HFF-Myc (cell line): Measurements from ENCODE around the gene SHMT2.

ENCODE experiments used
- DNase-seq: peaks from one replicate; pipeline ENCODE4 v3.0.0-alpha.2; 2011; ENCODE audit warnings: low read depth; ENCODE audit errors: extremely low read depth
- H3K4me3 ChIP-seq: replicated peaks from 2 replicates; pipeline ENCODE4 v1.5.1; 2011; ENCODE audit warnings: low read depth, mild to moderate bottlenecking, control low read depth, low read length
- TF ChIP-seq, protein P1 (sequence below): IDR thresholded peaks from 2 replicates; pipeline ENCODE4 v1.5.1; 2012; ENCODE audit warnings: mild to moderate bottlenecking, low read depth, low read length, control low read depth; ENCODE audit errors: missing control alignments

Gene SHMT2

DNA sequence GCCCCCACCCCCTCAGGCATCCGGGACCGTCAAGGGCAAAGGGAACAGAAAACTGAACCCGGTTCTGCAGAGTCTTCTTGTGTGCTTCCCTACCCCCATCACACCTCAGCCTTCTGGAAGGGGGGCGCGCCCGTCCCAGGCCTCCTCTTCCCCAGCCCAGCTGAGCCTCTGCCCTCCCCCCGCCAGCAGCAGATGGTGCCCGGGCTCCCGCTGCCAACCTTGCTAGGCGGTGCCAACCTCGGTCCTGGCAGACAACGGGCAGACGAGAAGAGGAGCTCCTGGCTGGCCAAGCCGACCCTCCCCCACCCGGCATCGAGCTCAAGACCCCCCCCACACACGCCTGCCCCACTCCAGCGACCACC lies 12.8 kb downstream of the SHMT2 start:
- TF ChIP-seq, protein P1, sequence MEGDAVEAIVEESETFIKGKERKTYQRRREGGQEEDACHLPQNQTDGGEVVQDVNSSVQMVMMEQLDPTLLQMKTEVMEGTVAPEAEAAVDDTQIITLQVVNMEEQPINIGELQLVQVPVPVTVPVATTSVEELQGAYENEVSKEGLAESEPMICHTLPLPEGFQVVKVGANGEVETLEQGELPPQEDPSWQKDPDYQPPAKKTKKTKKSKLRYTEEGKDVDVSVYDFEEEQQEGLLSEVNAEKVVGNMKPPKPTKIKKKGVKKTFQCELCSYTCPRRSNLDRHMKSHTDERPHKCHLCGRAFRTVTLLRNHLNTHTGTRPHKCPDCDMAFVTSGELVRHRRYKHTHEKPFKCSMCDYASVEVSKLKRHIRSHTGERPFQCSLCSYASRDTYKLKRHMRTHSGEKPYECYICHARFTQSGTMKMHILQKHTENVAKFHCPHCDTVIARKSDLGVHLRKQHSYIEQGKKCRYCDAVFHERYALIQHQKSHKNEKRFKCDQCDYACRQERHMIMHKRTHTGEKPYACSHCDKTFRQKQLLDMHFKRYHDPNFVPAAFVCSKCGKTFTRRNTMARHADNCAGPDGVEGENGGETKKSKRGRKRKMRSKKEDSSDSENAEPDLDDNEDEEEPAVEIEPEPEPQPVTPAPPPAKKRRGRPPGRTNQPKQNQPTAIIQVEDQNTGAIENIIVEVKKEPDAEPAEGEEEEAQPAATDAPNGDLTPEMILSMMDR: no peak
- DNase-seq: no peak
- H3K4me3 ChIP-seq: no peak overlapping the region

DNA sequence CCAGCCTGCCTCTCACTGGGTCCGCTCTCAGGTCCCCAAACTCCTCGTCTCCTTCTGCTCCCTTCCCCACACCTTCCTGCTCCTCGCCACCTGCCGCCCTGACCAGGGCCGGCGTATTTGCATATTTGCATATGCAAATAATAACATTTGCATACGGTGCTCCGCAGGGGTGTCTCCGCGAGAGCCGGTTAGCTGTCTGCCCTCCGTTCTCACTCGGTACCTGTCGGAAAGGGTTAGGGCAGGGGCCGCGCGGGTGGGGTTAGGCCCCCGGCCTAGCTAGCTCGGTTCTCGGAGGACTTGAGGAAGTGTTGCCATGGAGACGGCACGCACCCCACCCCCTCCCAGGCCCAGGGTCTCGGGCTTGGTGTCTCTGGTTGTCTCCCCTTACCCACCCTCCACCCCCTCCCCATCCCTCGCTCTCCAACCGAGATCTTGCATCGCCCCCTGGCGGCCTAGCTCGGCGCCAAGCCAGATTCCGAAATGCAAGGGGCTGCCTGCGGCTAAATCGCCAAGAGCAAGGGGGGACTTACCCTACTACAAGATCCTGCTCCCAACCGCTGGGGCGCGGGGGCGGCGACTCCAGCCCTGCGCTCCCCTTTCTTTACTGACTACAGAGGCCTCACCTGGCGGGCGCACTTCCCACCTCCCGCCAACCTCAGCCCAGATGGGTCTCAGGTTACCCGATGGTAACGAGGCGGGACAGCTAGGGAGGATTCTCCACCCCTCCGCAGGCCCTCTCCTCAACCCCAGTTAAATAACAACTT lies 13.4 kb downstream of the SHMT2 start:
- TF ChIP-seq, protein P1: peak; percentile 66
- DNase-seq: no peak
- peak overlapping the region; percentile 25 for H3K4me3 ChIP-seq

- TF ChIP-seq, protein P1: peak; percentile 81
- DNase-seq: no peak
- H3K4me3 ChIP-seq: peak overlapping the region; percentile 25
Observed at GRCh38 chr12:57243521-57244311, 14.2 kb downstream of the SHMT2 start.

DNA sequence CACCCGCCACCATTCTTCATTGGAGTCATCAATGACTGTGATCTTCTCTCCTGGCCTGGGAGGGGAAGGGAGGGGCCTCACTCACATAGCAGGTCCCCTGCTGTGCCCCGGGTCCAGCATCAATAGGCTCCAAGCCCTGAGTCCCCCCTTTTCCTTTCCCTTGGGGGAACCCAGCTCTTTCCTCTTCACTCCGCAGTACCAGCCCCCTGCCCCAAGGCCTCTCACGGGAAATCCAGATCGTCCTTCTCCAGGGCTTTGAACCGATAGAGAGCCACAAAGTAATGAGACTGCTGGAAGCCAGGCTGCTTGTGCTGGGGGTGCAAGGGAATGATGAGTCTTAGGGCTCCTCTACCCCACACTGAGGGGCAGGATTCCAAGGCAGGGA lies 14.8 kb downstream of the SHMT2 start:
- TF ChIP-seq, protein P1: no peak
- DNase-seq: no peak
- H3K4me3 ChIP-seq: no peak overlapping the region

DNA sequence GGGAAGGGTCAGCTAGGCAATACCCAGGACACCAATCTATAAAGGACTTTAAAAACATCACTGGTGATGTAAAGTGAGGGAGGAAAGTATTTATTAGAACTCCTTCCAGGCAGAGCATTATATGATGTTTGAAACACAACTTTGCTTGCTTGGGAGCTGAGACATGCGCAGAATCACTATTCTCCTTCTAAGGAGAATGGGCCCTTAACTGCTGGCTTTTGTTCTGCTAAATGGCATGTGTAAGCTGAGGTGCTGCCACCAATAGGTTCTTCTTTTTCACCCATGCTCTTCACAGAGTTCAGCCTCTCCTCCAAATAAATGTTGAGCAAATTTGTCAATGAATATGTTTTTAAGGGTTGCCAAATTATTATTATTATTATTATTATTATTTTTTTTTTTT lies 17.5 kb downstream of the SHMT2 start:
- TF ChIP-seq, protein P1: no peak
- DNase-seq: no peak
- no peak overlapping the region for H3K4me3 ChIP-seq

DNA sequence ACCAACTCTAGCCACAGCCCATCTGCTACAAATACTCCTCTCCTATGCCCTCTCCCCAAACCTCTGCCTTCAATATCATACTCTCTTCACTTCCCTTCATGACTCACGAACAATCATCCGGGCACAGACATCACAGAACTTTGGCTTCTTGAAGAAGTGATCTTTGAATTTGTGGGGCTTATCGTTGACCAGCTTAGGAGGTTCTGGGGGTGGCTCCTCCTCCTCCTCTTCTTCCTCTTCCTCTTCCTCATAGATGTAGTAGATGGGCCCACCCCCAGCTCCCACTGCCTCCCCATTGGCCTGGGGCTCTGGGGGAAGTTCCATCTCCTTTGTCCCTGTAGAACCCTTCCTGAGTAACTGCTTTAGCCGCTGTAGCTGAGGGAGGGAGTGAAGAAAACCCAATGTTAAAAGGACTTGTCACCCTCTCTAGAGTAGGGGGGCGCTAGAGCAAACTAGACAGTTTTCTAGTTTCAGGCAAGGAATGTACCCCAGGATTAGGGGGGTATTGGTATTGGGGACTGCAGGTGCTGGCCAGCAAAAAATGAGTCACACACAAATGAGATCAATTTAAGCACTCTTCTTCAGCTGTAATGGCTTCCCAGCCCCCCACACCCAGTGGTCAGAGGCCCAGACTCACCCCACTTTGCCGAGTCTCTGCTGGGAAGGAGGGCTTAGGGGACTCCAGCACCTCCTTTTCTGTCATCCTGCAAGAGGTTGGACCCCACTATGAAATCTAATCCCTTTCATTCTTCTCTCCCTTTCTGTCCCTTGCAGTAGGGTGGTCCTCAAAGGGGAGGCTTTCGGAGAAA lies 19.6 kb downstream of the SHMT2 start:
- TF ChIP-seq, protein P1: no peak
- DNase-seq: no peak
- no peak overlapping the region for H3K4me3 ChIP-seq
